GM10266 (cell line): ENCODE measurements around the gene CTIF.

Experiments used
- DNase-seq: peaks from one replicate; pipeline ENCODE4 v3.0.0; 2012; ENCODE audit errors: extremely low spot score
- TF ChIP-seq, protein P1 (sequence below): IDR thresholded peaks from 2 replicates; pipeline ENCODE4 v1.5.1; 2012; ENCODE audit warnings: mild to moderate bottlenecking, low read depth; ENCODE audit not compliant: control insufficient read depth, insufficient read depth; ENCODE audit errors: missing control alignments

The CTIF gene

DNA sequence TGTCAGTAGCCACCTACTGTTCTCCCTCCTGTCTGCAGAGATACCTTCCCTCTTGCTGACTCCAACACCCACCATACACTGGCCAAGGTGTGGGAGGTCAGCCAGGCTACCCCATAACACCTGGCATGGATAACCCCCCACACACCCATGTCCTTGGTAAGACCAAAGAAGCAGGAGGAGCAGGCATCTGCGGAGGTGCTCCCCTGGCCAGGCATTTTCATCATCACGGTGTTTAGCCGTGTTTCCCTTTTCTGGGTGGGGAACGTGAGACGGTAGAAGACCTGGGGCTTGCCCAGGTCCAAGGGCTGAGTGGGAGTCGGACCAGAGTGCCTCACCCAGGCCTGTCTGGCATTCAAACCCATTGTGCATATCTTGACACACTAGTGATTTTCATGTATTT, 261.6 kb downstream of the CTIF start:
- DNase-seq: no peak
- TF ChIP-seq, protein P1, sequence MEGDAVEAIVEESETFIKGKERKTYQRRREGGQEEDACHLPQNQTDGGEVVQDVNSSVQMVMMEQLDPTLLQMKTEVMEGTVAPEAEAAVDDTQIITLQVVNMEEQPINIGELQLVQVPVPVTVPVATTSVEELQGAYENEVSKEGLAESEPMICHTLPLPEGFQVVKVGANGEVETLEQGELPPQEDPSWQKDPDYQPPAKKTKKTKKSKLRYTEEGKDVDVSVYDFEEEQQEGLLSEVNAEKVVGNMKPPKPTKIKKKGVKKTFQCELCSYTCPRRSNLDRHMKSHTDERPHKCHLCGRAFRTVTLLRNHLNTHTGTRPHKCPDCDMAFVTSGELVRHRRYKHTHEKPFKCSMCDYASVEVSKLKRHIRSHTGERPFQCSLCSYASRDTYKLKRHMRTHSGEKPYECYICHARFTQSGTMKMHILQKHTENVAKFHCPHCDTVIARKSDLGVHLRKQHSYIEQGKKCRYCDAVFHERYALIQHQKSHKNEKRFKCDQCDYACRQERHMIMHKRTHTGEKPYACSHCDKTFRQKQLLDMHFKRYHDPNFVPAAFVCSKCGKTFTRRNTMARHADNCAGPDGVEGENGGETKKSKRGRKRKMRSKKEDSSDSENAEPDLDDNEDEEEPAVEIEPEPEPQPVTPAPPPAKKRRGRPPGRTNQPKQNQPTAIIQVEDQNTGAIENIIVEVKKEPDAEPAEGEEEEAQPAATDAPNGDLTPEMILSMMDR: no peak

DNA sequence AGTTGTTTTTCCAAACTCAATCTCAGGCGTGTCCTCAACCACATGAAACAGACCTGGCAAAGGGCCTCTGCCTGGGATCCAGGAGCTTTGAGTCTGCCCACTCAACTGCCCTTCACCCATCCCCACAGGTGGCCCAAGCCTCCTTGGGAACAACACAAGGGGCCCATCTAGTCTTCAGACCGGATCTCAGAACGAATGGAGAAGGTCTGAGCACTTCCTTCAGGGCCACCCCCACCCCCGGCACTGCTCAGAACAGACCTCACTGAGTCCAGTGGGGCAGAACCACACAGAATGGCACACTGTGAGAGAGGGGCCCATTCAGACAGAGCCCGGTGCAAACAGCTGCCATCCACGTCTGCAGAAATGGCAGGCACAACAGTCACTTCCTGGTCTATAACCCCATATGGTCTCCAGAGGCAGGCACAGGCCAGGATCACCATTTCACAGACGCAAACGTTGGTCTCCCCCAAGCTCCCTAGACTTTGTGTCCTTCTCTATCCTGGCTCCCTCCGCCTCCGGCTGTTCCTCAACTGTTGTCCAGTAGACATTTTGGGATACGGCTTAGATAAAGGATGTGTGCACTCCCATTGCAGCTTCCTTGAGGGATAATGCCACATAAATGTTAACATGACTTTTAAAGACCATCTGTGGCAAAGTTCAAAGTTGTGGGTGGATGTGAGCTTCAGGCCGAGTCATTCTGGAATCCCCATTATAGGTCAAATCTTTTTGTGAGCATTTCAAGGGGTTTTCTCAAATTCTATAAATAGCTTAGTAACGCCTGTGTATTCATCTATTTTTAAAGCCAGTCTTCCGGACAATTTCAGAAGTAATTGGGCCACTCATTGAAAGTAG, 262.3 kb downstream of the CTIF start:
- TF ChIP-seq, protein P1: no peak
- DNase-seq: peak; percentile 79

DNA sequence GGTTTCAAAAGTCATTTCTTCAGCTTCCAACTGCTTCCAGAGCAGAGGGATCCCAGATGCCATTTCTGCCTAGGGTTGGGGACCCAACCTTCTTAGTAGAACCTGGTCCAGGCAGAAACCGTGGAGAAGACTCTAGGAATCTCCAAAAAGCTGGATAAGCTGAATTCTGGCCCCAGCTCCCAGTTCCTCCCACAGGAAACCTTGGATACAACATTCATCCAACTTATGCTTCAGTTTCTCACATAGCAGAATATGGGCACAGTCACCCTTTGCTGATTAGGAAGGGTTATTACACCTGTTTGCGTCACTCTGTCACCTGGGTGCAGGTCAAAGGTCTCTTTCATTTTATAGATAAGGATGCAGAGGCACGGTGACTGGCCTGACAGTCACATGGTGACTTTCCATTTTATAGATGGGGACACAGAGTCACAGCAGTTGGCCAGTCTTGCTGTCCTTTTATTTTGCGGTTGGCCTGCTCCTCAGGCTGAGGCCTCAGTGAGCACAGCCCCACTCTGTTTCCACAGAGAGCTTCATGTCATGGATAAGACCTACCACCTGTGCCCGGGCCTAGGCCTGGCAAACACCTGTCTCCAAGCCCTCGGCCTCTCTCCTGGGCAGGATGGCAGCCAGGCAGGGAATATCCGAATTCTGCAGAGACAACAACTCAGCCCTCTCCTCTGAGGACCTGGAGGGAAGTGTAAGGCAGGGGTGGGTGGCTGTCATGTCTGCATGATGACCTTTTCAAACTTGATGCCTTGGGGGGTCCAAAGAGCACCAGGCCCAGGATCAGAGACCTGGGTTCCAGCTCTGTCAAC, 263.1 kb downstream of the CTIF start:
- DNase-seq: no peak

DNA sequence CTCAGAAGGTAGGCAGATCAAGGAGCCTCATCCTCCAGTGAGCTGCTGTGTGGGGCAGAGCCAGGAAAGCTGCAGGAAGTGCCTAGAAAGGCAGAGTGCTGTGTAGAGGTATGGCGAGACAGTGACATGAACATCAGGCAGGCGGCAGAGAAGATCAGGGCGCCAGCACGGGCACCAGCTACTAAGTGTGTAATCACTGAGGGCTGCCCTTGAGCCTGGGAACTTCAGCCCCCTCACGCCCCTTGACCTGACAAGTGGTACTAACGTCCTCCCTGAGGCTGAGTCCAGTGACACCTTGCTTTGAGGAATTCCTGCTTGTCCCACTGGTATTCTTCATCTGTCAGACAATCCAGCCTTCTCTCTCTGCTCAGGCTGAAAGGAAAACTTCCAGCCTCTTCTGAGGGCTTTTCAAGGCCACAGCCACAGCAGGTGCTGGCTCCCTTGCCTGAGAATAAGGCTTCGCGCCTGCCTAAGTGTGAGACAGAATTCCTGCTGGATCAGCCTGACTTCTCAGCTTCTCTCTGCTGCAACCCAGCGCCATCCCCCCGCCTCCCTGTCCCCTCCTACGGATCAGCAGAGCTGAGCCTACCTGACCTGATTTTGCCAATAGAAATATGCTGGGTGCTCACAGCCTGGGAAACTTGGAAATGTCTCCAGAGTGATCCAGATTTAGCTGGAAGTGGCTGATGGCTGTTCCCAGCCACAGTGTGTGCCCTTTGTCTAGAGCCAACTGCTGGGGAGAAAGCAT, 263.9 kb downstream of the CTIF start:
- TF ChIP-seq, protein P1: no peak
- DNase-seq: no peak

More for the DNA sequence above, 263.1 kb downstream of the CTIF start:
- TF ChIP-seq, protein P1: no peak

DNA sequence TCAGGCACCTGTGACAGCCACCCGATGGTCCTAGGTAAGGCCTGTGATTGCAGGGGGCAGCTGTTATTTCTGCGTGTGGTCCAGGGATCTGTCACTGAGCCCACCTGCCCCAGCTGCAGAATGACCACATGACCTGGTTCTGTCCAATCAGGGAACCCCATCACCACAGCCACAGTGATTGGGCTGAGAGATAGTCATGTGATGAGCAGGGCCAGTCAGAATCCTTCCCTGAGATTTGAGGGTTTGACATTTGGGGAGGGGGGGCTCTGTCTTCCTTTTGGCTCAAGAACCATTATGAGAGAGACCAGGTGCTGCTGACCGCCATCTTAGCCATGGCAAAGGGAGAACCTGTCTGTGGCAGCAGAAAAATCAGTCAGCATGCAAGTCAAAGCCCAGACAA, 264.7 kb downstream of the CTIF start:
- no peak for DNase-seq
- TF ChIP-seq, protein P1: no peak

DNA sequence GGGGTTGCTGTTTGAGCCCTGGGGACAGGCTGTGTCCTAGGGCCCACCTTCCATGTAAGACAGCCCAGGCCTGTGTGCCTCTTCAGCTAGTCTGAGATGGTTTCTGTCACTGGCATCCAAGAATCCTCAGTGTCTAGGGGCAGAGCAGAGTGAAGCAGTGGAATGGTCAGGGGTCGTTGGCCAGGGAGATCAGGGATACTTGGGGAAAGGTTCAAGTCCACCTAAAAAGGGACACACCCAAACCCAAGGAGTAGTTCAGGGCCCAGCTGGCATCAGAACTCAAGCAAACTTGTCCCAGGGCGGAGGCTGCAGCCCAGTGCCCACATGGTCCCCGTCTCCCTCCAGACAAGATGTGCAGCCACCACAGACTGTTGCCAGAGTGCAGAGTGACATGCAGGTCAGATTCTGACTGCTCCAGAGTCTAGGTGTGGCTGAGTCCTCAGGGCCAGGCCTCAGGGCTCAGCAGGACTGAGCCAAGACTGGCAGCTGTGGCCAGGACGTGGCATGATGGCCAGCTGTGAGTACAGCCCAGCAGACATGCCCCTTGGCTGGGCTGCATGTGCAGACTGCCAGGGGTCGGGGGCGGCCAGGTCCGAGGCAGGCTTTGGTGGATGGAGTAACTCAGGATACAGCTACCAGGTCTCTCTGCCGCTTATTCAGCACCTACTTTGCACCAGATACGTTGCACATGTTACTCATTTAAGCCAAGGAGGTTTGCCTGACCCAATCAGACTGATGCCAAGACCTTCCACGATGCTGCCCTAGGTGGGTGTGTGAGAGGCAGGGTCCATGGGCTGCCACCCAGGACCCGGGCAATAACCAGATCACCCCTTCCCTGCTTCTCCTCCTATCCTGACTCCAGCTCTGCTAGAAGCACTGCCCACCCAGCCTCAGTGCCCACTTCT, 265.4 kb downstream of the CTIF start:
- no peak for DNase-seq
- TF ChIP-seq, protein P1: no peak
